Stimulated activated naive CD8-positive, alpha-beta T cell treated with anti-CD3 and anti-CD28 coated beads, Interleukin-15, Interleukin-2, amounts not matched to agents 100 U/mL and 50 U/mL, for 24 hours (primary cell): ENCODE results near the gene GOLGA8N.
A peak's percentile ranks its signal among the peaks of the same experiment; 100 is the strongest.

ENCODE experiments used
- ATAC-seq: fragments of 150-1000 bp; cut with Tn5 transposase; one replicate; pipeline ENCODE4 v1.10.0; 2021
- DNase-seq: peaks from one replicate; pipeline ENCODE4 v3.0.0; 2021

GOLGA8N gene

DNA sequence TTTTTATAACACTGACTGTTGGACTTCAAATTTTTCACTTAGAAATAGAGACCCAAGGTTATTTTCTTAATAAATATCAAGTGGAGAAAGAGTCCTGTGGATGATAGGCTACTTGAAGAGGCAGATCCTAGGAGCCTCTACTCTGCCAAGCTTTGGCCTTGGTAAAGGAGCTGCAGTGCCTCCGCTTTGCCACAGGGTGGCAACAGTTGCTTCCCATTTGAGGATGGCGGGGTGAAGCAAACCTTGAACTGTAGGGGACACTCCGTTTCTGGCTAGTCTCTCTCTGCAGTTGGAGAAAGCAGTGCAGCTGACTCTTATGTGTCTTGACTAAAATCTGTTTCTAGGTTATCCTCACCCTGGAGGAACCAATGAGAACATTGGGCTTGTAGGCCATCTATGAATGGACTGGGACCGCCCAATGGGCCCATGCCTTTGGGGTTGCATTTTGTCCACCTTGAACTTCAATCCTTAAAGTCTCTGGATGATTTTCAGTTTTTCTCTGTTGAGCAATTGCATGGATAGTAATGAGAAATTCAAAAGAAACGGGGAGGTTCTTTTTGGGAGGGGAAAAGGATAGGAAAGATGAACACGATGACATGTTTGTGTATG lies 58.1 kb downstream of the GOLGA8N start:
- DNase-seq (peak; percentile 44), ATAC-seq (peak; percentile 84)

GRCh38 chr15:32652178-32652577 lies 58.9 kb downstream of the GOLGA8N start:
- DNase-seq: no peak
- ATAC-seq: no peak

GRCh38 chr15:32656091-32656490 lies 62.8 kb downstream of the GOLGA8N start:
- ATAC-seq: no peak
- no peak for DNase-seq

GRCh38 chr15:32656496-32656895 lies 63.2 kb downstream of the GOLGA8N start:
- no peak for ATAC-seq
- DNase-seq: no peak
